Dermis microvascular lymphatic vessel endothelial cell (primary cell): ENCODE data around the gene TMEM25. TPM values are rescaled to one million over a fixed set of nuclear protein-coding genes. Genes with fewer than 3 reads are reported as not detected.
"Not testable (repeated sequence)": the region's sequence is repeated elsewhere in the genome, so short reads cannot be mapped to it uniquely, and the experiment has no call there.

Source experiments
- DNase-seq, 2 donors: peaks; one replicate each; pipeline versions ENCODE4 v3.0.0 to v3.0.0-alpha.2; 2010; ENCODE audit warnings: low read depth in 2 of 2
- total RNA-seq: library from RNA; depleted of rRNA; stranded (reverse); fragments of >200 nt; gene quantifications from 2 replicates; pipeline ENCODE4 v1.2.1, GENCODE V29; 2014

TMEM25 gene
- 14.0 and 15.8 TPM in 2 replicates for total RNA-seq

DNA sequence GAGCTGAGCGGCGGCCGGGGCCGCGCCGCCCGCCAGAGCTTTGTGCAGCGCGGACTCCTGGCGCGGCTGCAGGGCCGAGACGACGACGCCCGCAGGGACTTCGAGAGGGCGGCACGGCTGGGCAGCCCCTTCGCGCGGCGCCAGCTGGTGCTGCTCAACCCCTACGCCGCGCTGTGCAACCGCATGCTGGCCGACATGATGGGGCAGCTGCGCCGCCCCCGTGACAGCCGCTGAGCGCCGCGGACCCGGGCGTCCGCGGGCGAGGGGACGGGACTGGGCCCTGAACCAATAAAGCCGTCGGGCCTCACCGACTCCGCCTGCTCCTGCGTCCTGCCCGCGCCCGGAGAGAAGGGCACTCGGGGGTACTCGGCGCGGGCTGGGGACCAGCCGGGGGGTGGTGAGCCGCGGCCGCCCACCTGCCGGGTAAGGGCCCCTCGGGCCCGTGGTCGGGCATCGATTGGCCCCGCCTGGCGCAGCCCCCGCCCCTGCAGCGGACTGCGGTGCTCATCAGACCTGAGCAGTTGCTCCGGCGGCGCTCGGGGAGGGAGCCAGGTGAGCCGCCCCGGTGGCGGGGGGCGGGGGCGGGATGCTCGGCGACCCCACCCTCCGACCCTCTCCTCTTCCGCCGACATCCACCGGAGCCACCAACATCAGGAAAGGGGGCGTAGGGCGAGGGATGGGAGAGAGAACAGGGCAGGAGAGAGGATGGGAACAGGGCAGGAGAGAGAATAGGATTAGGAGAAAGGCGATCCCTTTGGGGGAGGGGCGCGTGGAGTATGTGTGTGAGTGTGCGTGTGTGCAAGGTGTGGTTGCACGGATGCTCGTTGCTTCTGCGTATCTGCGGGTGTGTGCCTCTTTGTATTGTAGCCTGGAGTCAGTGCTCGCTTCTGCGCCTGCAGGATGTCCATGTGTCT is at the start of gene TMEM25:
TMEM25 (plus strand) TSS at position 510 of the 914 bp plus-strand sequence. CDS start 610 bp downstream, outside the sequence.
- DNase-seq = peak in 1 of 2 donors; percentile 67

- DNase-seq = not testable (repeated sequence)
Observed at GRCh38 chr11:118481238-118481637, 49.8 kb upstream of the TMEM25 start.

DNA sequence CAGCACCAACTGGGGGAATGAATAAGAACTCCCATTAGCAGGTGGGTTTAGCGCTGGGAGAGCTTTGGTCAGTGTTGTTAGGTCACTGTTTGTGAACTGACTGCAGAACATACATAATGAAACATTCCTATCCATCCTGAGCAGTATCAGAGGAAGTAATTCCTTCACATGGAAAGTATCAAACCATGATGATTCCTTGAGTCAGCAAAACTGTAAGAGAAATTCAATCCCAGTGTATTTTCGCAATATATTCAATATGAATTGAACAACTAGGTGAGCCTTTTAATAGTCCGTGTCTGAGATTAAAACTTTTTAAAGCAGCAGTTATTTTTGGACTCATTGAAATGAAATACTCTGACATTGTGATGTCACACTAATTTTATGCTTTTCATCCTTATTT is 46.6 kb upstream of the TMEM25 start:
- no peak for DNase-seq

DNA sequence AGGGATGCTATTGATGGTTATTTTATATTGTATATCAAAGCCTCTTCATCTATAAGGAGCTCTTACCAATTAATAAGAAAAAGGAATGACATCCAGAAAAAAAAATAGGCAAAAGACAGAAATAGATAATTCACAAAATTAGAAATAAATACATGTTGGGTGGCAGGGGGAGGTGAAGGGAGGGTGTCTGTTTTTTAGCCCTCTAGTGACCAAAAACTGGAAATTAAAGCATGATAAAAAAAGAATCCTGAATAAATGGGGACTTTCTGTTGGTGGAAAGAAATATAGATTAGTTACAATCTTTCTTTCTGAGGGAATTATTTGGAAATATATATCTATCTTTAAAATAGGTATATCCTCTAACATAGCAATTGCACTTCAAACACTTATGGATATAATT is 45.7 kb upstream of the TMEM25 start:
- no peak for DNase-seq

DNA sequence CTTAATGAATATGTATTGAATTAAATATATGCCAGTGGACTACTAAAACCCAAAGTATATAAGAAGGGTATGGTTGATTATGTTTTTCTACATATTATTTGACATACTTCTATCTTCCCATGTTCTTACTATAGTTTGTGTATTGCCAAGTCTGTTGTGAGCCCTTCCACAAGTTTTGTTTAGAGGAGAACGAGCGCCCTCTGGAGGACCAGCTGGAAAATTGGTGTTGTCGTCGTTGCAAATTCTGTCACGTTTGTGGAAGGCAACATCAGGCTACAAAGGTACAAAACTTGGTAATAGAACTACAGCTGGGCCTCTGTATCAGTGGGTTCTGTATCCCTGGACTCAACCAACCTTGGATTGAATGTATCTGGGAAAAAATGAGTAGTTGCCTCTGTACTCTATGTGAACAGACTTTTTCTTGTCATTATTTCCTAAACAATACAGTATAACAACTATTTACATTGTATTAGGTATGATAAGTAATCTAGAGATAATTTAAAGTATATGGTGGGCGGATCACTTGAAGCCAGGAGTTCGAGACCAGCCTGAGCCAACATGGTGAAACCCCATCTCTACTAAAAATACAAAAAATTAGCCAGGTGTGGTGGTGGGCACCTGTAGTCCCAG is 42.4 kb upstream of the TMEM25 start:
- DNase-seq = peak; percentile 72 to 85

- DNase-seq = no peak
Observed at GRCh38 chr11:118491041-118491440, 40.0 kb upstream of the TMEM25 start.

GRCh38 chr11:118497831-118498230 is 33.2 kb upstream of the TMEM25 start:
- no peak for DNase-seq

DNA sequence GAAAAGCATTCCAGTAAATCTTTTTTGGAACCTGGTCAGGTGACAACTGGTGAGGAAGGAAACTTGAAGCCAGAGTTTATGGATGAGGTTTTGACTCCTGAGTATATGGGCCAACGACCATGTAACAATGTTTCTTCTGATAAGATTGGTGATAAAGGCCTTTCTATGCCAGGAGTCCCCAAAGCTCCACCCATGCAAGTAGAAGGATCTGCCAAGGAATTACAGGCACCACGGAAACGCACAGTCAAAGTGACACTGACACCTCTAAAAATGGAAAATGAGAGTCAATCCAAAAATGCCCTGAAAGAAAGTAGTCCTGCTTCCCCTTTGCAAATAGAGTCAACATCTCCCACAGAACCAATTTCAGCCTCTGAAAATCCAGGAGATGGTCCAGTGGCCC is 27.8 kb upstream of the TMEM25 start:
- DNase-seq = no peak

DNA sequence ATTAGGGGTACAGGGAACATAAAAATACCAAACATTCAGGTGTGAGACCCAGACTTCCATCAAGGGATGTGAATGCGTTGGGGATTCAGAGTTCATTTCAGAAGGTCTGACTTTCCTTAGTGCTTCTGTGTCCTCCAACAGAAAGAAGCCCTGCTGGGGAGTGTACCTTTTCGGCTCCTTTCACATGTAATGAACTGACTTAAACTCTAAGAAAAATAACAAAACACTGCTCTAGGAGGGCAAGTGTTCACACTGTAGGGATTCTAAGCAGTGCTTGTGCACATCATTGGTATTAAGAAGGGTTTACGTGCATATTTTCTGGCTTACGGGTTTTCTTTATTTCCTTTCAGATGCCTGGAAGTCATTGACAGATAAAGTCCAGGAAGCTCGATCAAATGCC is 19.4 kb upstream of the TMEM25 start:
- no peak for DNase-seq

DNA sequence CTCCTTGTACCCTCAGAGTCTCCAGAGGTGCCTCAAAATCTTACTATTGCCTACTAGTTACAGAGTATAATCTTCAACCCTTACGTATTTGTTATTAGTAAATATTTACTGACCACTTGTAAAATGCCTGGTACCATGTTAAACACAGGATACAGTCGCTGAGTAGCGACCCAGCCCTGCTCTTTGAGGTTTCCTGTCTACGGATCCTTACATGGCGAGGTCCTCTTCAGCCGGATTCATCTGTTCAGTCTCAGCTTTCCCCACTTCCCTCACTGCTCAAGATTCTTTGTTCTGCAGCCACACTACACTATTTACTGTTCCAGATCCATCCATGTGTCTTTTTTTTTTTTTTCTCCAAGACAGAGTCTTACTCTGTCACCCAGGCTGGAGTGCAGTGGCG is 16.9 kb upstream of the TMEM25 start:
- DNase-seq = peak in 1 of 2 donors; percentile 55

DNA sequence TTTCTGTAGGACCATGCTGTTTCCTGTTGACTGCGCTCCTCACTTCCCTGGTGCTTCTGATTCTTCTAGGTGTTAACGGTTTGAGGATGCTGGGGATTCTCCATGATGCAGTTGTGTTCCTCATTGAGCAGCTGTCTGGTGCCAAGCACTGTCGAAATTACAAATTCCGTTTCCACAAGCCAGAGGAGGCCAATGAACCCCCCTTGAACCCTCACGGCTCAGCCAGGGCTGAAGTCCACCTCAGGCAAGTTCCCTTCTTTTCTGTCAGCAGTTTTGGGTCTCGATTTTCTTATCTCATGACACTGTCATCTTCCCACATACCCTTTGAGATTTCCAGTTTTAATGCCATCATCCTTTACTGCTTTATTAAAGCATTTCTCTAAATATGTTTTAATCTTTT is 11.4 kb upstream of the TMEM25 start:
- DNase-seq = no peak

- DNase-seq = no peak
Observed at GRCh38 chr11:118521892-118522311, 9.1 kb upstream of the TMEM25 start.

DNA sequence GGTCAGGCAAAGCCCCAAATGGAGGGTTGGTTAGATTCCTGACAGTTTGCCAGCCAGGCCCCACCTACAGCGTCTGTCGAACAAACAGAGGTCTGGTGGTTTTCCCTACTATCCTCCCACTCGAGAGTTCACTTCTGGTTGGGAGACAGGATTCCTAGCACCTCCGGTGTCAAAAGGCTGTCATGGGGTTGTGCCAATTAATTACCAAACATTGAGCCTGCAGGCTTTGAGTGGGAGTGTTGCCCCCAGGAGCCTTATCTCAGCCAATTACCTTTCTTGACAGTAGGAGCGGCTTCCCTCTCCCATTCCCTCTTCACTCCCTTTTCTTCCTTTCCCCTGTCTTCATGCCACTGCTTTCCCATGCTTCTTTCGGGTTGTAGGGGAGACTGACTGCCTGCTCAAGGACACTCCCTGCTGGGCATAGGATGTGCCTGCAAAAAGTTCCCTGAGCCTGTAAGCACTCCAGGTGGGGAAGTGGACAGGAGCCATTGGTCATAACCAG is 8.4 kb upstream of the TMEM25 start:
- DNase-seq = peak in 1 of 2 donors; percentile 45

DNA sequence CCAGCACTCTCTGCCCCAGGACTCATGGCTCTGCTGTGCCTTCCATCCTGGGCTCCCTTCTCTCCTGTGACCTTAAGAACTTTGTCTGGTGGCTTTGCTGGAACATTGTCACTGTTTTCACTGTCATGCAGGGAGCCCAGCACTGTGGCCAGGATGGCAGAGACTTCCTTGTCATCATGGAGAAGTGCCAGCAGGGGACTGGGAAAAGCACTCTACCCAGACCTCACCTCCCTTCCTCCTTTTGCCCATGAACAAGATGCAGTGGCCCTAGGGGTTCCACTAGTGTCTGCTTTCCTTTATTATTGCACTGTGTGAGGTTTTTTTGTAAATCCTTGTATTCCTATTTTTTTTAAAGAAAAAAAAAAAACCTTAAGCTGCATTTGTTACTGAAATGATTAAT is 6.6 kb upstream of the TMEM25 start:
- no peak for DNase-seq

GRCh38 chr11:118524757-118525470 is 6.1 kb upstream of the TMEM25 start:
- no peak for DNase-seq

DNA sequence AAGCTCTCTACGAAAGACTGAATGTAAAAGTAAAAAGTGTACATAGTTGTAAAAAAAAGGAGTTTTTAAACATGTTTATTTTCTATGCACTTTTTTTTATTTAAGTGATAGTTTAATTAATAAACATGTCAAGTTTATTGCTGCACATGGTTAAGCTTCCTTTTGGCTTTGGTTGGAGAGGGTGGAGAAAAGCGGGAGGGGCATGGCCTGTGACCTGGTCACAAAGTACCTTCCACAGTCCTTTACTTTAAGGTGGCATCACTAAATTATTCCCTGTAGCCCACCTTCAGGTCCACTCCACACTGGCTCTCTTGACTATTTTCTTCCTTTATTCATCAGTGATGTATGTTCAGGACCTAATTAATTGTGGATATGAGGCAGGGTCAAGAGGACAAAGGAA is 4.3 kb upstream of the TMEM25 start:
- no peak for DNase-seq

GRCh38 chr11:118527109-118527508 is 3.9 kb upstream of the TMEM25 start, which contains the start of gene TTC36:
TSS of gene TTC36 (plus strand) at chr11:118527474. CDS start at chr11:118527495, 21 bp downstream.
- DNase-seq = no peak

DNA sequence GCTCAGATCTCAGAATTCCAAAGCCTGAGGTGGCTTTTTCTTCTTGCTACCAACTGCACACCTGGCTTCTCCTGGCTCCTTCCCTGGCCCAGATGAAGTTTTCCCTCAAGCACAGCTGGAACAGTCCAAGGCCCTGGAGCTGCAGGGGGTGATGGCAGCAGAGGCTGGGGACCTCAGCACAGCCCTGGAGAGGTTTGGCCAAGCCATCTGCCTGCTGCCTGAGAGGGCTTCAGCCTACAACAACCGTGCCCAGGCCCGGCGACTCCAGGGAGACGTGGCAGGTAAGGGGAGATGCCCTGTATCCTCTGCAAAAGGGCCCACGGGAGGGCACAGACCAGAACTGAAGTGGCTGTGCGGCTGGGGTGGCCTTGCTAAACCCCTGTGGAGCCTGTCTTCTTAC is 2.5 kb upstream of the TMEM25 start:
- DNase-seq = no peak

DNA sequence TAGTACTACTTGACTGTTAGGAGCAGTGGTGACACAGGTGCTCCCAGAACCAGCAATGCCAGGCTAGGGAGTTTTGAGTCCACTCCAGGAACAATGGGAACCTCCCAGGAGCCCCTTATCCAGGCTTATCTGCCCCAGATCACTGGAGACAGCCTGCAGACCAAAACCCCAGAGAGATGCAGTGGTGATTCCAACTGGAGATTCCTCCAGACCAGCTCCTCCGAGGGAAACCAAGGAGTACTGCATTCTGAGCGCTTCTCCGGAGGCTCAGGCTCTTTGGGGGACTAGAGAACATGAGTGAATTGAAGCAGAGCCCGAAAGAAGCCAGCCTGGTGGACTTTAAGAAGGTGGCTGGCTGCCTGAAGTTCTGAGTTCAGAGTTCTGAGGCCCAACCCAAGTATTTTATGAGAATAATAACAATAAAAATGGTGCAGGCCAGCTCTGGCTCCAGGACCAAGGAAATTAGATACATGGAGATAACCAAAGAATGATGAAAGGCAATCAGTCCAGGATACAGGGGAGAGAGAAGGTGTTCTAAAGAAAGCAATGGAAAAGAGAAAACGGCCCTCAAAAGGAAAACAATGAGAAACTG is 1.3 kb upstream of the TMEM25 start:
- DNase-seq = no peak

DNA sequence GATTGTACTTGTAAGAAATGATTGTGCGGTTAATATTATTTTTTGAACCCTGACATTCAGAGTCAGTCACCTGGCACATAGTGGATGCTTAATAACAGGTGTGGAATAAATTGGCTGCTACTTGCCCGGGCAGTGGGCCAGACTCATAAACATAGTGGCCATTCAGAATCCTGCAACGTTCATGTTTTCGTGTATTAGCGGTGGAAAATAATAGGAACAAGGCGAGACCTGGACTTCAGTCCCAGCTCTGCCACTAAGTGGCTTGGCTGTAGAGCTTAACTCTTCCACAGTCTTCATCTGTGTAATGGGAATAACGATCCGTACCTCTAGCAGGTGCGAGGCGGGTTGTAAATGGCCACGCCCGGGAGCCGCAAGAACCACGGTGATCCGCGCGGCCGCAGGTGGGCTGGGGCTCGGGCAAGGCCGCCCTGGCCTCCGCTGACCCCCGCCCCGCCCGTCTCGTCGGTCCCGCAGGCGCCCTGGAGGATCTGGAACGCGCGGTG is 761 bp upstream of the TMEM25 start:
- peak; percentile 44 to 48 for DNase-seq

DNA sequence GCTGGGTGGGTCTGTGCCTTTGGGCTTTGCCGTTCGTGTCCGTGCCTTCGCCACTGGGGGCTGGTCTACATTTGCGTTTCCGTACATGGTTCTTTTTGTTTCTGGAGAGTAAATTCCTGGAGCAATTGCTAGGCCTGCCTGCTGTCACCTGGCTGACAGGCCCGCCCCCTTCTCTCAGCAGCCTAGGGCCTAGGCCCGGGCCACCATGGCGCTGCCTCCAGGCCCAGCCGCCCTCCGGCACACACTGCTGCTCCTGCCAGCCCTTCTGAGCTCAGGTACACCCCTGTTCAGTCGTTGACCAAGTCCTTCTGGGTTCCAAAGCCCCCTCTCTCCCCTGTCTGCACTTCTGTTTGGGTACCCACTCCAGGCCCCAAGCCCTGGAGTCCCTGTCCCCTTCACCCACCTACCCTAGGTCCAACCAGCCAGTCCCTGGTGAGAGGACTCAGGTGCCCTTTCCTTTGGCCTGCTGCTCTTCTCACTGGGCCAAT is 649 bp downstream of the TMEM25 start:
- no peak for DNase-seq
